ENCODE results near the gene MYO18A.

DNA sequence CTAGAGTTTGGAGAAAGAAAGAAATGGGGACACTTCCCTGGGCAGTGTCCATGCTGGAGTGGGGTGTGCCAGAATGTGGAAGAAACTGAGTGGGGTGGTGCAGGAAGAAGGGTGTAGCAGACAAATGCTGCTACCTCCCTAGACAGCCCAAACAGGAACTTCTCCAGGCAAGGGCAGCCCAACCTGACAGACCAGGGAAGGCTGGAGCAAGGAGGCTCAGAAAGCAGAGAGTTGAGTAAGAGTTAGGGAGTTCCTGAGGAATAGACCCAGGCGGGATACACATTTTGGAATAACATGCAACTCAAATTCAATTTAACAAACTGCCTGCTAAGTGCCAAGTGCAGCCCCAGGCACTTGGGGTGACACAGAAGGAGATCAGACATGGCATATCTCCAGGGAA is 1.0 kb upstream of the MYO18A start:
- TF ChIP-seq, protein P1, sequence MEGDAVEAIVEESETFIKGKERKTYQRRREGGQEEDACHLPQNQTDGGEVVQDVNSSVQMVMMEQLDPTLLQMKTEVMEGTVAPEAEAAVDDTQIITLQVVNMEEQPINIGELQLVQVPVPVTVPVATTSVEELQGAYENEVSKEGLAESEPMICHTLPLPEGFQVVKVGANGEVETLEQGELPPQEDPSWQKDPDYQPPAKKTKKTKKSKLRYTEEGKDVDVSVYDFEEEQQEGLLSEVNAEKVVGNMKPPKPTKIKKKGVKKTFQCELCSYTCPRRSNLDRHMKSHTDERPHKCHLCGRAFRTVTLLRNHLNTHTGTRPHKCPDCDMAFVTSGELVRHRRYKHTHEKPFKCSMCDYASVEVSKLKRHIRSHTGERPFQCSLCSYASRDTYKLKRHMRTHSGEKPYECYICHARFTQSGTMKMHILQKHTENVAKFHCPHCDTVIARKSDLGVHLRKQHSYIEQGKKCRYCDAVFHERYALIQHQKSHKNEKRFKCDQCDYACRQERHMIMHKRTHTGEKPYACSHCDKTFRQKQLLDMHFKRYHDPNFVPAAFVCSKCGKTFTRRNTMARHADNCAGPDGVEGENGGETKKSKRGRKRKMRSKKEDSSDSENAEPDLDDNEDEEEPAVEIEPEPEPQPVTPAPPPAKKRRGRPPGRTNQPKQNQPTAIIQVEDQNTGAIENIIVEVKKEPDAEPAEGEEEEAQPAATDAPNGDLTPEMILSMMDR (IDR thresholded peaks at IDR 0.05) = no peak
- no peak for TF ChIP-seq POLR2AphosphoS5 (IDR thresholded peaks at IDR 0.05)
- TF ChIP-seq POLR2A (IDR thresholded peaks at IDR 0.05) = no peak

Measured in breast epithelium (tissue), 3 donors.